NCI-H1105 (cell line): ENCODE measurements around the gene A4GNT.
"Not testable (repeated sequence)": the region's sequence is repeated elsewhere in the genome, so short reads cannot be mapped to it uniquely, and the experiment has no call there.

Experiments
- DNase-seq: peaks from one replicate; lab custom pipeline; 2025; lab: John Stamatoyannopoulos, UW

A4GNT gene

DNA sequence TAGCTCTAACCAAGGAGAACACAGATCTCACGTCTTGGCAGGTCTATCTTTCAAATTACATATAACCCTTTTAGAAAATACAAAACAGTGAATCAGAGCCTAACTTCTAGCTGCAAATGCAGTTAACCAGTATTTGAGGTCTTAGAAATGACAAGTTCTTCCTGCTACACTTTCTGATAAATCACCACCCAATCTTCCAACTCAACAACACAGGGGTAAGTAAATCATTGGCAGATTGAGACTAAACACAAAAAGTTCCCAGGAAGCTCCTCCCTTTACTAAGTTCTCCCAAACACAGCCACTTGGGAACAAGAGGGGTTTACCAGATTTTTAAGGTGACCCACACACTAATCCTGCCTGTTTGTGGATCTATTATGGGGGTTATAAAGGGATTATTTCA is at the start of gene A4GNT:
Gene A4GNT, minus strand, starts transcription at position 152 of the 400 bp plus-strand sequence. CDS start 1,134 bp downstream, outside the sequence.
- DNase-seq = no peak

DNA sequence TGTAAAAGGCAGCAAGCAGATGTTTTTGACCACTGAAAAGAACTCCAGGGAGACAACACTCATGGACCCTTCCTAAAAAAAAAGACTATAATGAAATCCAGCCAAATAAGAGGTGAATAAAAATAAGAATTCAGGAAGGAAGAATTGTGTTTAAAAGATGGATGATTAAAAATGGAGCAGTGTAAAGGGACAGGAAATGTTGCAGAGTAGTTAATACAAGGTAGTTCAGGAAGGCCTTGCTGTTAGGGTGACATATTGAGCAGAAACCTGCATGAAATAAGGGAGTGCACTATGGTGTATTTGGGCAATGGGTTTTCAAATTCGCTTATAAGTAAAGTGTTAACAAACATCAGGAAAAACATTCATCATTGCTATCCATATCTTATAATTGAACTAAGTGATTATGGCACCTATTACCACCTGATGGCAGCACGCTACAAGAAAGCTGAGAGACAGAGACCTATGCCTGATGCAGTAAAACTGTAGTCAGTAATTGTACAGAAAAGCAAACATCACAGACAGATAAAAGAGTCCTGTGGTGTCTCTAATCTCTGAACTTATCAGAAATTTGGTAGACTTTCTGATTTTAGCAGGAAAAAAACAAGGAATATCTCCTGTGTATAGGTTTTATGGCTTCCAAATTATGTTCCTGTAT is 48.3 kb upstream of the A4GNT start:
- DNase-seq = peak; percentile 58

DNA sequence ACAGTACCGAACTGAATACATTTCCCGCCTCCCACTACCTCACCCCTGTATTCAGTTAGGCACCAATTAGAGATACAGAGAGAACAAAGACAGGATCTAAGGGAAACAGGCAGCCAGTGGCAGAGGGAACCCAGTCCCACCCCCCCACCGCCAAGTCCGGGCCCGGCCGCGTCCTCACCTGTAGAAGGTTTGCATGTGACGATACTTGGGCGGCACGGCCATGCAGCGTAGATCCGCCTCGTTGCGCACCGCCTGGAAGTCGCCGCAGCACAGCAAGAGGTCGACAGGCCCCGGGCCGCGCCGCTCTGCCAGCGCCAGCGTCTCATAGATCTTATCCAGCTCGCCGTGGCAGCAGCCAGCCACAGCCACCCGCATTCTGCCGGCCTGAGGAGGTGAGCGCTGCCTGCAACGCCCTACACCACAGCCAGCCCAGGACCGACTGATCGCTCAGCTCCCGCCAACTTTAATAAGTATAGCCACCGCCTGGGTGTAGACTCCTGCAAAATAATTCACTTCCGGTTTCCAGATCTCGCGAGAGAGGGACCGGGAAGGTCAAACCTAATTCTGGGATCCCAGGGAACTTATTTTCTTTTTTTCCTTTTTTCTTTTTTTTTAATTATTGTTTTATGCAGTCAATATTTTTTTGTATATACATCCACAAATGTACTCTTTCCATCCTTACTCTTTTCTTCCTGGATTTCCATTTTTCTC is 42.4 kb upstream of the A4GNT start, which contains the start of gene DBR1:
Gene DBR1, minus strand, starts transcription at position 501 of the 711 bp plus-strand sequence. Its CDS starts 126 bp downstream, at position 375.
- peak; percentile 94 for DNase-seq

DNA sequence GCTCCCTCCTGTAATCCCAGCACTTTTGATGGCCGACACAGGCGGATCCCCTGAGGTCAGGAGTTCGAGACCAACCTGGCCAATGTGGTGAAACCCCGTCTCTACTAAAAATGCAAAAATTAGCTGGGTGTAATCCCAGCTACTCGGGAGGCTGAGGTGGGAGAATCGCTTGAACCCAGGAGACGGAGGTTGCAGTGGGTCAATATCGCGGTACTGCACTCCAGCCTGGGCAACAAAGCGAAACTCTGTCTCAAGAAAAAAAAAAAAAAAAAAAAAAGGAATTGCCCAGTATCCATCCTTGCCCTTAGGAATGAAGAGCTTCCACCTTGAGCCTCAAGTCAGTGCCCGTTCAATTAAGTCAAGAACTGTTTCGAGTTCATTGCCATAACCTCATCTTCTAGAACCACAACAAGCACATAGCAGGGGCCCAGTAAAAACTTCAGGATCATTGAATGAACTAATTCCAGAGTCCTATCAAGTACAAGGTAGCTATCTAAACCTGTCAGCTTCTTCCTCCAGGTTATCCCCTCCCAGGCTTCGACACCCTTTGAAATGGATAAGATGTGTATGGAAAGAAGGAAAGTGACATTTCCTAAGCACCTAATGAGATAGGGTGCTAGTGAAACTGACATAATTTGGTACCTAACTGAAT is 41.7 kb upstream of the A4GNT start:
- DNase-seq = no peak

DNA sequence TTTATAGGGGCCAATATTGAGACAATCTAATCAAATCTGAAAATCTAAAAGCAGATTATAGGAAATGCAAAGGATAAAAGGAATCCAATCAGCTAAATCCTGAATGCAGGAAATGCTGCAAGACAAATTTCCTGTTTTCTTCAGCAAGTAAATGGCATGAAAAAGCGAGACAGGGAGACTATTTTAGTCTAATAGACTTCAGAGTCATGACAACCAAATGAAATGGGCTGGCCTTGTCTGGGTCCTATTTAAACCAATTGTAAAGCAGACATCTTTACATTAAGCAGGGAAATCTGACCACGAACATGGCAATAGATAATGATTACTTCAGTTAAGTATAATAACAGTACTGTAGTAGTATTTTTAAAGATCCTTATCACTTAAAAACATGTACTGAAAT is 40.4 kb upstream of the A4GNT start:
- DNase-seq = no peak

DNA sequence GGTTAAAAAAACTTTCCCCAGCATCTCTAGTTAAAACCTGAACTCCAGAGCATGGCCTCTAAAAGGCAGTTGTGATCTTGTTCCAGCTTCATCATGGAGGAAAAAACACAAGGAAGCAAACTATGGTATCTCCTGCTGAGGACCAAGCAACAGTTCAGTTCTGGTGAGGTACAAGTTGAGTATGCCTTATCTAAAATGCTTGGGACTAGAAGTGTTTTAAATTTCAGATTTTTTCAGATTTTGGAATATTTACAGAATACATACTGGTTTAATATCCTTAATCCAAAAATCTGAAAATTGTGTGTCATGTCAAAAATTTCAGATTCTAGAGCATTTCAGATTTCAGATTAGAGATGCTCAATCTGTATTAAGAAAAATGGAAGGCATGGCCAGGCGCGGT is 32.9 kb upstream of the A4GNT start:
- DNase-seq = no peak

DNA sequence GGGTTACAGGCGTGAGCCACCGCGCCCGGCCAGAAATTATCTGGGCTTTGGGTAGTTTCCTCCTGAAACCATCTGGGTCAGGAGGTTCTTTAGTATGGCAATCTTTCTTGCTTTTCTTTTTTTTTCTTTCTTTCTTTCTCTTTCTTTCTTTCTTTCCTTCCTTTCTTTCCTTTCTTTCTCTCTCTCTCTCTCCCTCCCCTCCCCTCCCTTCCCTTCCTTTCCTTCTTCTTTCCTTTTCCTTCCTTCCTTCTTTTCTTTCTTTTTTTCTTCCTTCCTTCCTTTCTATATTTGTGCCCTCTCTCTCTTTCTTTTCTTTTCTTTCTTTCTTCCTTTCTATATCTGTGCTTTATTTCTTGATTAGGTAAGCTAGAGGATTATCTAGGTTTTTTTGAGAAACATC is 25.6 kb upstream of the A4GNT start:
- no peak for DNase-seq

DNA sequence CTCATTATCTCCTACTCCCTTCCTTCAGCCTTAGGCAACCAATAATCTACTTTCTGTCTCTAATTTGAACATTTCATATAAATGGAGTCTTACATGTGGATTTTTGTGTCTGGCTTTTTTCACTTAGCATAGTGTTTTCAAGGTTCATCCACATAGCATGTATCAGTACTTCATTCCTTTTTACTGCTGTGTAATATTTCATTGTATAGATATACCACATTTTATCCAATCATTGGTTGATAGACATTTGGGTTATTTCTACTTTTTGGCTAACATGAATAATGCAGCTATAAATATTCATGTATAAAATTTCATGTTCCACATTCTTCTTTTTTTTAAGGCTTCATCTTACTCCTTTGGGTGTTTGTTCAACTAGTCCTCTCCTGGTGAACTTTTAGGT is 22.3 kb upstream of the A4GNT start:
- DNase-seq = no peak

DNA sequence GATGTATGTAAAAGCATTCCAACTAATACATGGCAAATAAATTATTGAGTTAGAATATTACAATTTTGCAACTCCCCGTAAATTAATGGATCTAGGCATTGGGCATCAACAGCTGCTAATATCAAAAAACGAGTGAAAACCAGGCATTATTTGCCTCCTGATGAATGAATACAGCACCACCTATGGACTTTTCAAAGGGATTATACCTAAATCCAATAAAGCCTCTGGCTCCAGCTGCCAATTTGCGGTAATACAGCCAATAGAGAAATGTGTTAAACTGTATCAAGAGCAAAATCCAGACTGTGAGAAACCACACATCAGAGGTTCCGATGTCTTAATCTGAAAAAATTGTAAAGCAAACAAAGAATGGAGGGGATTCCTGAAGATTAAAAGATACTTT is 16.3 kb upstream of the A4GNT start:
- DNase-seq = no peak

DNA sequence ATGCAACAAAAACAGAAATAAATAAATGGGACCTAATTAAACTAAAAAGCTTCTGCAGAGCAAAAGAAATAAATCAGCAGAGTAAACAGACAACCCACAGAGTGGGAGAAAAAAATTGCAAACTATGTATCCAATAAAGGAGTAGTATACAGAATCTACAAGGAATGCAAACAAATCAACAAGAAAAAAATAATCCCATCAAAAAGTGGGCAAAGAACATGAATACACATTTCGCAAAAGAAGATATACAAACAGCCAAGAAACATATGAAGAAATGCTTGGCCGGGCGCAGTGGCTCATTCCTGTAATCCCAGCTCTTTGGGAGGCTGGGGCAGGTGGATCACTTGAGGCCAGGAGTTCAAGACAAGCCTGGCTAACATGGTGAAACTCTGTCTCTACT is 10.0 kb upstream of the A4GNT start:
- not testable (repeated sequence) for DNase-seq

DNA sequence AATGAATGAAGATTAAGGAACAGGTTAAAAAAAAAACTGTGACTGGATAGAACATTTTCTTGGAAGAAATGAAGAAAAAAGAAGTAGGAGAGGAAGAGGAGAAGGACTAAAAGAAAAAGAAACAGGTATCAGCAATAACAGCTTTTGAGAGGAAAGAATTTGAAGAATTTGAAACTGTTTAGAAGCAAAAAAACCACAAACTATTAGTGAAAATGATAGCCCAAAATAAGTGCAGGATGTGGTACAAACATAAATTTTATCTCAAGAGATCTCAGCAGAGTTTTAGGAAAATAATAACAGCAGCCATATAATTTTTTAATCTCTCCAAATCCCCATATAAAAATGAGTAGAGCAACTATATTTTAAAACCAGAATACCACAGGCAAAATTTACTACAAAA is 8.8 kb upstream of the A4GNT start:
- no peak for DNase-seq

DNA sequence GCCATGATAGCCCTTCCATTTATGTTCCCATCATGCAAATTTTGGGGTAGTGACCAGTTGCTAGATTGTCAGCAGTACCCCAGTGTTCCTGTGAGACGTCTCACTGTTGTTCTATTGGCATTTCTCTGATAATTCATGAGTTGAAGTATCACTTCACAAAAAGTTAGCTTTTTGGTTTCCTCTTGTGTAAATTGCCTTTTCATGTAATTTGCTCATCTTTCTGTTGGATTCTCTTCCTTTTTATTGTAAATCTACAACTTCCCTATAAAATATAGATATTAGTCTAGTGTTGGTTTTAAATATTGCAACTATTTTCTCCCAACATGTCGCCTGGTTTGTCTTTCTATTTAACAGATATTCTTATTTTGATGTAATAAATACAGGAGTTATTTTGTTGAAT is 7.5 kb upstream of the A4GNT start:
- DNase-seq = no peak

DNA sequence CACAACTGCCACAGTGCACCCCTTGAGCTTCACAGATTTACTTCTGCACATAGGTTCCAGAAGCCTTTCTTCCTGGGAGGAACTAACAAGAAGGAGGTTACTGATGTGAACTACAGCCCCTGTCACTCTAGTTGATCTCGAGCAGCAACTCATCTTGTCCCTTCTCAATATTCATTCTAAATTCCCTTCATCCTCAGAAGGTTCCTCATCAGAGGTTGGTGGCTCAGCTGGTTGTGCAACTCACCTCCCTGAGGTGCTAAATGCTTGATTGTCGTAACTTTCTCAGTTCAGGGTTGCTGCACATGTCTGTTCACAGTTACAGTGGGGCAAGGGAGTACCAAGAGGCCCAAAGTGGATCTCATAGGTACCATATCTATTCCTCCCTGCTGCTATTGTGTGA is 5.7 kb upstream of the A4GNT start:
- DNase-seq = no peak

DNA sequence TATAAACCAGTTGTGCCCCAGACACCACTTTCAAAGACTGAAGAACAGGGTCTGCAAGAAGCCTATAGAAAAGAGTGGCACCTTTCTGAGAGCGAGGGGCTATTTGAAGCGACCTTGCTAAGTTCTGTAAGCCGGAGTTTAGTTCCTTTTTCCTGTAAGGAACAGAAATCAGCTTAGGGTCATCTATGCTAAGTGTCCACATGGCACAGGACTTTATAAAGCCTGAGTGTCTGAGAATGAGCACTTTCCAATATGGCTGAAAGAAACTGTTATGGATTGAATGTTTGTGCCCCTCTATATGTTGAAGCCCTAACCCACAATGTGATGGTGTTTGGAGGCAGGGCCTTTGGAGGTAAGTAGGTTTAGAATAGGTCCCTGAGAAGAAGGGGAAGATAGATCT is 4.0 kb upstream of the A4GNT start:
- no peak for DNase-seq

DNA sequence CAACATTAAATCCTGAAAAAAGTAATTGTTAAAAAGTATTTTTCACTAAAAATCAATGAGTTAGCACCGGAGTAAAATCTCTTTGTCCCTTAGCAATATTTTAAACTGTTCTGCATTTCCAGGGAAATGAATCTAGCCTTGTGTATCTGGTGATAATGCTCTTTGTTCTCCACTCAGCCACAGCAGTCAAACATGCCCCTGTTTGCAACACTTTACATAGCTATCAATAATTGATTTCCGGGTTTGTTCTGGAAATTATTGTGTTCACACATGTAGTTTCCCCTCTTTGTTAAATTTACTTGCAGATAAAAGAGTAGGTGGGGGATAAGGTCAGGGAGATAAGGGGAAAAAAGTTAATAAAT is 3.6 kb upstream of the A4GNT start:
- no peak for DNase-seq

DNA sequence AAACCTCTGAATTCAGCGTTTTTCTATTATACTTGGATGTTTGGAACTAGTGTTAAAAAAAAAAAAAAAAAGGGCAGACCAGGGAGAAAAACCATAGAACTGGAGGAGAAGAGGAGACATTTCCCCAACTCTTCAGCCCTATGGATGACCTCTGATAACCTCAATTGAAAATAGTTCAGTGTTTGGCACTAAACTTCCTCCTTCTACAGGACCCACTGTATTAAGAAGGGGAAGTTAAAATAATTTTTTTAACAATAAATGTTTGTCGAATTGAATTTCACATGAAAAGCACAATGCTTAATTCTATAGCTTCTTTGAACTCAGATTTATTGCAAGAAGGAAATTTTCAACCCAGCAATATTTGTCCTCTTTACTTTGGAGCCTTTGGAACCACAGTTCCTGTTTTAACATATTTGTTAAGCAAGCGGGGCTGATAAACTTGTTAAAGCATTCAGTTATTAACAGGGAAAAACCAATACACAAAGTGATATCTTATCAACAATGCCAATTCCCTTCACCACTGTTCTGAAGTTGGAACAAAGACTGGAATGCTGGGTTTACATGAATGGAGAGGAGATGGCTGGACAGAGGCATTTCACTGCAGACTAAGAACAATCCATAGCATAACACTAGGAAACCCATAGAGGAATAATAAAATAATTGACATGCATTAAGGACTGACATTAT is 3.1 kb upstream of the A4GNT start:
- DNase-seq = no peak

DNA sequence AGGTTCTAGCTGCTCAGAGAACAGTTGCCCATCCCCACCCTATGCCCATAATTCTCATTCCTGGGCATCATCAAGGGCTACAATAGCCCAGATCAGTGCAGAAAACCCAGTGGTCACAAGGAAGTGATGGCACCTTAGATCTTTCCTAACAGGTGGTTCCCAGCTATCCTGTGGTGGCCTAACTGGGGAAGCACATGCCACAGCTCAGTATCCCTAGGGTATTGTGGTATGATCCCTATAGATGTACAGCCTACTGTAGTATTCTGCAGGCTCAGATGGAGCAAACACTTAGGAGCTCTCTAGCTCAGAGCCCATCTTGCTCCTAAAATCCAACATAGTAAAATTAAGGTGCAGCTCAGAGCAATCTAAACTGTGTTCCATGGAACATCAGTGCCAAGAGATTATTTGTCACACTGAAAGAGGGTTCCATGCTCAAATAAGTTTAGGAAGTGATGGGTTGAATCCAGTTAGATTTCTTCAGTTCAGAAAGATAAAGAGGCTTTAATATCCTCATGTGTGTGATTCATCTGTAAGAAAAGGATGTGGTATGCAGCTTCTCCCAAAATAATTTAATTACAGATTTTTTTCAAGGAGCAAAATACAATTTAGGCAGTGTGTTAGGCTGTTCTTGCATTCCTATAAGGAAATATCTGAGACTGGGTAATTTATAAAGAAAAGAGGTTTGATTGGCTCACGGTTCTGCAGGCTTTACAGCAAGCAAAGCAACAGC is 4.4 kb downstream of the A4GNT start:
- no peak for DNase-seq

DNA sequence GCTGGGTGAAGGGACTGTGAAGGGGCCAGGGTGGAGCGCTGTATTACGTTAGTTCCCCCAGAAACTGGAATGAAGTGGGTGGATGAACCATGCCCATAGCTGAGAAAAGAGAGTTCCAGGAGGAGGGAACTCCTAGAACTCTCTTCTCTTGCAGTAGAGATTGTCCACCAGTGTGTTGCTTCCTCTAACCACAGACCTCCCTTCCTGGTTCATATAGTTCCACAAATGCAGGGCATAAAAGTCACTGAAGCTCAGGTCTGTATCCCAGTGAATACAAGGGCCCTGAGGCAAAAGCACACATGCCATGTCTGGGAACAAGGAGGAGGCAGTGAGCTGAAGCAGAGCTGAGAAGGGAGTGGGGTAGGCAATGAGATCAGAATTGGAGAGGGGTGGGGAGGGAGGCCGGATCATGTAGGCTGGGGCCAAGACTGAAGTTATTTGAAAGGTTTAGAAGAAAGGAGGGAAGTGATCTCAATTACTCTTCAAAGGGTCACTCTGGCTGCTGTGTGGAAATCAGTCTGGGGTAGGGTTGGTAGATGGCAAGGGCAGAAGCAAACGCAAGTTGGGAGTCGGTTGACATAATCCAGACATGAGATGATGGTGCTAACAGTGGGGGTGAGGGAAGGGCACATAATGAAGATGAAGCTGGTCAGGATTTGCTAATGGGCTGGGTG is 6.5 kb downstream of the A4GNT start:
- no peak for DNase-seq

DNA sequence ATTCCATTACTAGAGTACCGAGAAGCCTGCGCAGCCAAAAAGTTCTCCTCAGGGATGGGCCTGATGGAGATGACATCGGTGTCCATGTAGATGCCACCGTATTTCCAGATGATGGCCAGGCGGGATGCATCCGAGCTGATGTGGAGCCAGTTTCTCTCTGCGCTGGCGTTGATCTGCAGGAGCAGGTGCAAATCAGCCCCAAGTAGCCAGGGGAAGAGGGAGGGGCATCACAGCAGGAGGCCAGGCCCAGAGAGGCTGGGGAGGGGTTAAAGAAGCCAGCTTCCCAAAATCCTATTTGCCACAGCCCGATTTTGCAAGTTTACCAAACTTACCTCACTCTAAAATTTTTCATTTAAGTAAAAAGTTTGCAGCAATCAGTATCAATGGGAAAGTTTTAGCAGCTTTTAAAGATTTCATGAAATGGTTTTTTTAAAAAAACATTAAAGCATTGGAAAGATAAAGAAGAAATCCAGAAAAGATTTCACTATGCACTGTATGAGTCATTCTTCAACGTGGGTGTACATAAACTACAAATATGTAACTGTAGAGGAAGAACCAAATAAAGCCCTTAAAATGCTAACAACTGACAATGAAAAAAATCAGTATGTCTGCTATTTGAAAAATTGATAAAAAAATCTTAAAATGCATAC is 7.4 kb downstream of the A4GNT start:
- no peak for DNase-seq

DNA sequence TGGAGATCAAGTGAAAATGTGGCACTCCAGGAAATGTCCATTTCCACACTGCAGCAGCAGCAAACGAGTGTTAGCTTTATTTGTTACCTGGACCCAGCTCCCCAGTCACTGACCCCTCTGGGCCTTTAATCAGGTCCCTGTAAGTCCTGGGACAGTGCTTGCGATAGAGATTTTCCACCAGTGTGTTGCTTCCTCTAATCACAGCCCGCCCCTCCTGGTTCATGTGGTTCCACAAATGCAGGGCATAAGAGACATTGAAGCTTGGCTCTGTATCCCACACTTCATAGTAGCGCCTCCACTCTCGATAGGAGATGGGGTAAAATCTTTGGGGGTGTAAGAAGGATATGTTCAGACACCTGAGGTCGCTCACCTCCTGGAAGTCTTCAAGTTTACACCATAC is 8.0 kb downstream of the A4GNT start:
- no peak for DNase-seq

DNA sequence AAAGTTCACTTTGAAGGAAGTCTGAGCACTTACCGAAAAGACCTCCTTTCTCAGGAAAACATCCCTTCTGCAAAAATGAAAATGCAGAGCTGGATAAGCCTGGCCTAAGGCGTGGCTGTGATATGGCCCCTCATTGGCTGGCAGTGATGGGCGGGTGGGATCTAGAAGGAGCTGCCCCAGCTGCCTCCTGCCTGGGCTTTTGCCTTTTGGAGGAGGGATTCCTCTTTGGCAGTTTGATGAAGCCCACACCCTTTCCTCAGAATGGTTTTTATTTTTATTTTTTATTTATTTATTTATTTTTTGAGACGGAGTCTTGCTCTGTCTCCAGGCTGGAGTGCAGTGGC is 12.8 kb downstream of the A4GNT start:
- DNase-seq = no peak
